Fibroblast of skin of left quadriceps (primary cell): Measurements from ENCODE around the gene CAMTA1.
A peak's percentile ranks its signal among the peaks of the same experiment; 100 is the strongest.
"Not testable (repeated sequence)": the region's sequence is repeated elsewhere in the genome, so short reads cannot be mapped to it uniquely, and the experiment has no call there.

Experiments
- DNase-seq, 2 experiments: peaks; one replicate each; pipeline ENCODE4 v3.0.0-alpha.2; 2013; ENCODE audit warnings: low read depth in 2 of 2

The CAMTA1 gene

GRCh38 chr1:7366955-7367665, 581.9 kb downstream of the CAMTA1 start:
- no peak for DNase-seq

- no peak for DNase-seq
Measured at GRCh38 chr1:7369866-7370265, 584.6 kb downstream of the CAMTA1 start.

- no peak for DNase-seq
Measured at GRCh38 chr1:7371926-7372325, 586.7 kb downstream of the CAMTA1 start.

DNA sequence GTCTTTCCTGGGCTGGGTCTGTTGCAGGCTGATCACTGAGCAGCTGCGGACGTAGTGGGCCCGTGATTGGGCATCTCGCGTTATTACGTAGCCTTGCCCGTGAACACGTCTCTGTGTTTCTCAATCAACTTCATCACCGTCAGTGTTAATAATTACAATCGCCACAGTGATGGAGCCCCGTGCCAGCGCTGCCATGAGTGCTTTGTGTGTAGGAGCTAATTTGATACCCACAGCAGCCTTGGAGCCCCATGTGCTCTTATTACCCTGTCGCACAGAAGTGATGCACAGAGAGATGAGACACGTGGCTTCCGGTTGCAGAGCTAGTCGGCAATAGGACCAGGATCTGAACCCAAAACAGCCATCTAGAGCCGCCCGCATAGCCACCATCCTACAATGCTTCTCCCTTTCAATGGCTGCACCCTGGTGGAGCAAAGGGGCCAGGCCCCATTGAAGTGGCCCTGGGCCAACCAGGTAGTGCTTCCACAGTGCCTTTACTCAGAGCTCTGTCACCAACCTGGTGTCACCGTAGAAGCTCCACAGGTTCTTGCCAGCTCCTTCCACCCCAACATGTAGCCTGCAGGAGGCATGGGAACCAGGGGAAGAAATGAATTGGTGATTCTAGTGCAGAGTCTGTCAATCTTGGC, 587.3 kb downstream of the CAMTA1 start:
- no peak for DNase-seq

GRCh38 chr1:7373251-7373650, 588.0 kb downstream of the CAMTA1 start:
- DNase-seq: no peak

- no peak for DNase-seq
Measured at GRCh38 chr1:7373876-7374562, 588.8 kb downstream of the CAMTA1 start.

GRCh38 chr1:7374563-7375160, 589.4 kb downstream of the CAMTA1 start:
- no peak for DNase-seq

GRCh38 chr1:7375329-7375728, 590.1 kb downstream of the CAMTA1 start:
- no peak for DNase-seq

DNA sequence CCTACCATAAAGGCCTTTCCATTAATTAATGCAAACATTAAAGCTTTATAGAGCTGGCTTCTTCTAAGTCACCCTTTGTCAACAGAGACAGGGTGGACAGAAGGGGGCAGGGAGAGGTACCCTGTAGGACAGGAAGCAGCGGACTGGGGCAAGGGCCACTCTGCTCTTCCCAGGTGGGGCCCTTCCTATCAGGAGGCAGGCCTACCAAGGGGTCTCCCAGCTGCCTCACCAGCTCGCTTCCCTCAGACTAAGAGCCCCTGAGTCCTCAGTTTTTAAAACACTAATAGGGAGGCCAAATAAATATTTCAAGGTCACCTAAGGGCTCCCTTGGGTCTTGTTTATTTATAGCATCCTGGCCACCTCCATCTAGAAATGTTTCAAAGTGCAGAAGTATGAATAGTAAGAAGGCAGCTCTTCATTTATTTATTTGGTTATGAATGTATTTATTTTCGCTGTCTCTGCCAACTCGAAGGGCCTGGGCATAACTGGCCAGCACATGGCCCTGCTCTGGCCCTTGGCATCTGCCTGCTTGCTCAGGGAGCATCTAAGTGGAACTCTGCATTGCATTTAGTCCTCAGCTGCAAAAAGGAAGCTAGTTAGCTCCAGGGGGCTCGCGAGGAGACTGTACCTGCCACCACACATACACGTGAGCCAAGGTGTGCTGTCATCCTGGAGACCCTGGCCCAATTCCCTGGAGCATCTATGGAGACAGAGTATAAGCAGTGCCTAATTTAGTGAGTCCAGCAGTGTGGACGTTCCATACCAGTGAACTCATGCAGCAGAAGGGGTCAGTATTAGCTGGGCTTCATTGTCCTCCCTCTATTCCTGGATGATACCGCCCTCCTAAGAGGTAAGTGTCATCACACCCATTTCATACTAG, 590.8 kb downstream of the CAMTA1 start:
- no peak for DNase-seq

DNA sequence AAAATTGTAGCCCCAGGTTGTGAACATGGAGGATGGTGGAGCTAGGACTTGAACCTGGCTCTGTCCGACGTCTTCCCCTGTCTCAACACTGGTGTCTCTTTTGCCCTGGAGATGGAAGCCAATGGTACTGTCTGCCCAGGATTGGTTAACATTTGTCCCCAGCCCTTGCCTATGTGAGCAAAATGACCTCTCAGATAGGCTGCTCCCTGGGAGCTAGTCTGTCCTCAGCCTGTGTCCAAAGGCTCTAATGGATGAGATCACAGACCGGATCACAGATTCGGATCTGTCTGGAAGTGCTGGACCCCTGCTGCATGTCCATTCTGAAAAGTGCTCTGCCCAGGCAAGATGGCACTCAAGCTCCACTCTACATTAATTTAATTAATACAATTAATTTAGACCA, 591.4 kb downstream of the CAMTA1 start:
- DNase-seq: no peak

GRCh38 chr1:7378346-7379130, 593.3 kb downstream of the CAMTA1 start:
- no peak for DNase-seq

- peak; percentile 26 to 42 for DNase-seq
Measured at GRCh38 chr1:7379441-7379971, 594.3 kb downstream of the CAMTA1 start.

DNA sequence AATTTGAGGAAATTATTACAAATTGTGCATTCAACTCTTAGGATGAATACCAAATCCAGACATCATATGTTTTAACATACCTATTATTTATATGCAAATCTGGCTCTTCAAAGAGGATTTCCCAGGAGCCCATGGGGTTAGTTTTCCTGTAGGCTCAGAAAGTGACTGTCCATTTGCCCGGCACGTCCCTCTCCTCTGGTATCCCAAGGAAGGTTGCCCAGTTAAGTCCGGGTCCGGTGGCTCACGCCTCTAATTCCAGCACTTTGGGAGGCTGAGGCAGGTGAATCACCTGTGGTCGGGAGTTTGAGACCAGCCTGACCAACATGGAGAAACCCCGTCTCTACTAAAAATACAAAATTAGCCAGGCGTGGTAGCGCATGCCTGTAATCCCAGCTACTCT, 594.8 kb downstream of the CAMTA1 start:
- not testable (repeated sequence) for DNase-seq

GRCh38 chr1:7380712-7381111, 595.5 kb downstream of the CAMTA1 start:
- DNase-seq: no peak

DNA sequence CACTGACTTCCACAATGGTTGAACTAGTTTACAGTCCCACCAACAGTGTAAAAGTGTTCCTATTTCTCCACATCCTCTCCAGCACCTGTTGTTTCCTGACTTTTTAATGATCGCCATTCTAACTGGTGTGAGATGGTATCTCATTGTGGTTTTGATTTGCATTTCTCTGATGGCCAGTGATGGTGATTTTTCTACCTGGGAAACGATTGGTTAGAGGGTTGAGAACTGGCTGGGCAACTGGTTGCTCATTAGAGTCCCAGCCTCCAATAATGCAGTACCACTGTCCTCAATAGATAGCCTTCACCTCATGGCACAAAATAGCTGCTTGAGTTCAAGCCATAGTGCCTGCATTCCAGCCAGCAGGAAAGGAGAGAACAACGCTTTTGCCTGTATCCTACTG, 596.5 kb downstream of the CAMTA1 start:
- not testable (repeated sequence) for DNase-seq

DNA sequence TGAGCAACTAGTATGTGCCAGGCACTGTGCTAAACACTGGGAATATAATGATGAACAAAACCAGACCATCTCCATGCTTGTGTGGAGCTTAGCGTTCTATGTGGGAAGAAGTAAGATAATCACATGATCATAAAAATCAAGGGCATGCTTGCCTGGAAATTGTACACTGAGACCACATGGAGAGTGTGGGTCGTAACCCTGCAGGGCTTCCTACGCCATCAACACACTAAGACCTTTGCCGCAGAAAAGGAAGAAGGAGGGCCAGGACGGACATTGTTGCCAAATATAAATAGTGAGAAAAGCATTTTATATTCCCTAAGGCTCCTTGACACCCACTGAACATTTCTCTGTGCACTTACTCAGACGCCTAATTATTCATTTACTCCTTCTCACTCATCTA, 597.7 kb downstream of the CAMTA1 start:
- no peak for DNase-seq

DNA sequence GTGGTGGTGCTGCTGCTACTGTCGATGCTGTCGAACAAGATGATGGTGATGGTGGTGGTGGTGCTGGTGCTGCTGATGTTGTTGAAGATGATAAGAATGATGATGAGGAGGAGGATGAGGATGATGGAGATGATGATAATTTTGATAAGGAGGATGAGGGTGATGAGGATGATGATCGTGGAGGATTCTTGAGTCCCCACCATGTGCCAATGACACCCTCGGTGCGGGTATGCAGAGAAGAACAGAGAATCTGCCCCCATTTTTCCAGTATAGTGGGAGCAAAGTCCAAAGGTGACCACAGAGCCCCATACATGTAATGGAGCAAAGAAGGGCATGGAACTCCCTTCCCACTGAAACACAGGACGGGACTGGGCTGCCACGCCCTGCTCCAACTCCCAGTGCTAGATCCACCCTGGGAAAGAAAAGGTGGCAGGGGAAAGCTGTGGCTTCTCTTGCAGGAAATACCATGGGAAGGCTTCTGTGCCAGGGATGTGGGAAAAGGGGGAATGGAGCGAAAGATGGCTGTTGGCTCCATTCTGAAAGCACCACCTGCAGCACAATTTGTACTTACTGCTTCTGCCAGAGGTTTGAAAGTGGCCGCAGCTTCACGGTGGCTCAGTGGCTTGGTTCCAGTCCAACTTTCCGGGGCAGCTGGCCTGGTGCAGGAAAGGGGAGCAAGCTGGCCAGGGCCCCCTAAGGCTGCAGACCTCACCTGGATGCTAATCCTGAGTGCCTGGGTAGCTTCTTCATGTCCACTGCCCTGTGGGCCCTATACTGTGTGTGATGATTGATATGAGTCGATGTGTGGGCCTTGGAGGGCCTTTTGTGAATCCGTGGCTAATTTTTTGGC, 598.6 kb downstream of the CAMTA1 start:
- DNase-seq: no peak

- DNase-seq: no peak
Measured at GRCh38 chr1:7384679-7385078, 599.4 kb downstream of the CAMTA1 start.

DNA sequence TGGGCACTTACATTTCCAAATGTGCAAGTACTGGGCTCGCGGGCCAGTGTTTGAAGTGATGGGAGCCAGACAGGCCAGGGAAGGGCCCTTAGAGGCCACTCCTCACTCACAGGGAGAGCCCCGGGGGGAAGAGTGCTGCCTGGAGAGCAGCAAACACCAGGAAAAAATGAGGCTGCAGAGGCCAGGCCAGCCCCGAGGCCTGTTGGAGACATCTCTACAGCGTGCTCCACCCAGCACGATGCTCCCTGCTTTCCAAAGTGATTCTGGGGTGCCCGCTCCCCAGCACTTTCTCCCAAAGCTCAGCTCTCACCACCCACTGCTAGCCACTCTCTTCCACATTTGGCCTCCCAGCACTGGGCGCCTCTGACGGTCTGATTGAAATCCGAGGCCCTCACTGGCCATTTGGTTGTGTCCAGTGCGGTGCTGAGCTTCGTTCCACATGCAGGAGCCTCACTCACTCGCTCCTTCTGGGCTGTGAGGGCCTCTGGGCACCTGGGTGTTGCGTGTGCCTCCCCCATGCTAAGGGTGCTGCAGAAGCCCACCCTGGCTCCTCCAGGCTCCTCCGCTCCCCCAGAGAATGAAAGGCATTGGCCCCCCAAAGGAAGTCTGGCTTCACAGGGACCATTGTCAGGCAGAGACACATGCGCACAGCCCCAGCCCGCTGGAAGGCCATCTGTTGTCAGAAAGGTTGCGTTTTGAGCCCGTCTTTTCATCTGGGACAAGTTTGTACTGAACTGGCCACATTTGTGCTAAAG, 600.4 kb downstream of the CAMTA1 start:
- no peak for DNase-seq
